NB4 (cell line): ENCODE results near the gene COL21A1.

Experiments
- MYC ChIP-seq: IDR thresholded peaks from 2 replicates; pipeline ENCODE4 v1.6.1; 2011; ENCODE audit warnings: low read depth, low read length
- POLR2A ChIP-seq: IDR thresholded peaks from 2 replicates; pipeline ENCODE4 v1.6.1; 2011; ENCODE audit warnings: mild to moderate bottlenecking; ENCODE audit not compliant: insufficient read length; ENCODE audit errors: extremely low read depth
- TF ChIP-seq, protein P1 (sequence below): IDR thresholded peaks from one replicate; pipeline ENCODE4 v1.5.1; 2012; ENCODE audit warnings: low read depth, low read length
- TF ChIP-seq, protein P2 (sequence below): IDR thresholded peaks from 2 replicates; pipeline ENCODE4 v1.6.1; 2011; ENCODE audit warnings: low read depth, low read length

DNA sequence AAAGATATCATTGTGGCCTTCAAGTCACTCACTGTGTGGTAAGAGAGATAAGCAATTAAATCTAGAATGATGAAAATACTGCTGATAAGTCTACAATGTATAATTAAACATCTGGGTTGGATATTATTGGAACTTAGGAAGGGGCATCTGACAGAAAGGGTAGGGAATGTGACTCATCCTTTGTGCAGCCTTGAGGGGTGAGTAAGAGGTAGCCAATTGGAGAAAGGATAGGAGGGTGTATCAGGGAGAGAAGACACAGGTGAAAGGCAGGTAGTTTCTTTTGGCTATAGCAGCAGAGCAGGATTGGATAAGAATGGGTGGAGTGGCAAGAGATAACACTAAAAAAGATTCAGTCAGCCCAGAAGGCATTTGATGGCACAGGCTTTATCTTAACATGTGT, 182.0 kb downstream of the COL21A1 start:
- TF ChIP-seq POLR2A (no peak), MYC (no peak)
- TF ChIP-seq, protein P1, sequence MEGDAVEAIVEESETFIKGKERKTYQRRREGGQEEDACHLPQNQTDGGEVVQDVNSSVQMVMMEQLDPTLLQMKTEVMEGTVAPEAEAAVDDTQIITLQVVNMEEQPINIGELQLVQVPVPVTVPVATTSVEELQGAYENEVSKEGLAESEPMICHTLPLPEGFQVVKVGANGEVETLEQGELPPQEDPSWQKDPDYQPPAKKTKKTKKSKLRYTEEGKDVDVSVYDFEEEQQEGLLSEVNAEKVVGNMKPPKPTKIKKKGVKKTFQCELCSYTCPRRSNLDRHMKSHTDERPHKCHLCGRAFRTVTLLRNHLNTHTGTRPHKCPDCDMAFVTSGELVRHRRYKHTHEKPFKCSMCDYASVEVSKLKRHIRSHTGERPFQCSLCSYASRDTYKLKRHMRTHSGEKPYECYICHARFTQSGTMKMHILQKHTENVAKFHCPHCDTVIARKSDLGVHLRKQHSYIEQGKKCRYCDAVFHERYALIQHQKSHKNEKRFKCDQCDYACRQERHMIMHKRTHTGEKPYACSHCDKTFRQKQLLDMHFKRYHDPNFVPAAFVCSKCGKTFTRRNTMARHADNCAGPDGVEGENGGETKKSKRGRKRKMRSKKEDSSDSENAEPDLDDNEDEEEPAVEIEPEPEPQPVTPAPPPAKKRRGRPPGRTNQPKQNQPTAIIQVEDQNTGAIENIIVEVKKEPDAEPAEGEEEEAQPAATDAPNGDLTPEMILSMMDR, result no peak
- TF ChIP-seq, protein P2, sequence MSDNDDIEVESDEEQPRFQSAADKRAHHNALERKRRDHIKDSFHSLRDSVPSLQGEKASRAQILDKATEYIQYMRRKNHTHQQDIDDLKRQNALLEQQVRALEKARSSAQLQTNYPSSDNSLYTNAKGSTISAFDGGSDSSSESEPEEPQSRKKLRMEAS, result no peak
